DMS79 (cell line): Measurements from ENCODE around the gene LMF2.
A peak's percentile ranks its signal among the peaks of the same experiment; 100 is the strongest.
"Not testable (repeated sequence)": the region's sequence is repeated elsewhere in the genome, so short reads cannot be mapped to it uniquely, and the experiment has no call there.

Source experiments
- DNase-seq: peaks from one replicate; lab custom pipeline; 2025; lab: John Stamatoyannopoulos, UW

LMF2 gene

DNA sequence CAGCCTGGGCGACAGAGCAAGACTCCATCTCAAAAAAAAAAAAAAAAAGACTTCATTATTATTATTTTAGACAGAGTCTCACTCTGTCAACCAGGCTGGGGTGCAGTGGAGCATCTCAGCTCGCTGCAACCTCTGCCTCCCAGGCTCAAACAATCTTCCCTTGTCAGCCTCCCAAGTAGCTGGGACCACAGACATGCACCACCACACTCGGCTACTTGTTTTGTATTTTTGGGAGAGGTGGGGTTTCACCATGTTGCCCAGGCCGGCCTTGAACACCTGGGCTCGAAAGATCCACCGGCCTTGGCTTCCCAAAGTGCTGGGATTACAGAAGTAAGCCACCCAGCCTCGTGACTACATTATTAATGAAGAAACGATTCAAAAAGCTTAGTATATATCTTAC is 27.6 kb upstream of the LMF2 start:
- DNase-seq: no peak

- DNase-seq: not testable (repeated sequence)
These were observed 26.6 kb upstream of the LMF2 start for GRCh38 chr22:50533856-50534711.

- DNase-seq: no peak
These were observed 25.6 kb upstream of the LMF2 start for GRCh38 chr22:50532824-50533796.

GRCh38 chr22:50531962-50532674 is 24.6 kb upstream of the LMF2 start:
- DNase-seq: no peak

- DNase-seq: no peak
These were observed 24.1 kb upstream of the LMF2 start for GRCh38 chr22:50531546-50531961.

GRCh38 chr22:50530877-50531545 is 23.5 kb upstream of the LMF2 start:
- DNase-seq: peak; percentile 36

DNA sequence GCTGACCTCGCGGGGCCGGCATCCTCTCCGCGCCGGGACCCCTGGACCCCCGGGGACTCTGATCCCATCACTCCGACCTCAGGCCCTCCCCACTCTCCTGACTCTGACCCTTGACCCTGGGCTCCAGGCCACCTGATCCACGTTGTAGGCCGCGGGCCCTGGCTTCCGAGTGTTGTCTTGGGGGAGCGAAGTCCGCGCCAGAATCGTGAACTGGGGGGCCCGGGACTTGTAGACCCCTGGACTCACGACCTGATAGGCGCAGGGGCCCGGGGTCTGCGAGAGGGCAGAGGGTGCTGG is 23.0 kb upstream of the LMF2 start:
- no peak for DNase-seq

DNA sequence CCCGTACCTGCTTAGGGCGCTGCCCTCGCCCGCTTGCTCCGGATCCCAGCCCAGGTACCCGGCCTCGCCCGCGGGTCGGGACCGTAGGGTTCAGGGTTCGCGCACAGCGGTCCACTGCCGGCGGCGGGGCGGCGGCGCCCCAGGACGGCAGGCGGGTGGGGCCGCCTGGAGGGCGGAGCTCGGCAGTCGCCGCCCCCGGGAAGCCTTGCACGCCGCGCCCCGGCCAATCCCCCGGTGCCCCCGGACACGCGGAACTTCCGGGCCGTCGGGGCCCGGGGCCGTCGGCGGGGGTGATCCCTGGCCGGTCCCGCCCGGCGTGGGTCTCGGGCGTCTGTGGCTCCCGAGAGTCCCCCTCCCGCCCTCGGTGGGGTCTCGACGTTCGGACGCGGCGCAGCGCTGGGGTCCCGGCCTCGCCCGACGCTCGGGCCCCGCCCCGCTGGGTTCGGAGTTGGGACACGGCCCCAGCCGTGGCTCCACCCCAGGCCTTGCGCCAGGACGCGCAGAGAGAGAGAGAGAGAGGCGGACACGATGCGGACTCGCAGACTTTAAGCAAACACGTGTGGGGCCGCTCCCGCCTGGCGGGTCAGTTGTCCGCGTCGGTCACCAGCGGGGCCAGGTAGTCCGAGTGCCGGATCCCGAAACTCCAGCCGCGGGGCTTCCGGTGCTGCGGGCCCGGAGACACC is 22.5 kb upstream of the LMF2 start, which contains the start of gene TYMP:
Gene TYMP, minus strand, starts transcription at position 116 of the 683 bp plus-strand sequence. CDS start 303 bp downstream, outside the sequence.
- no peak for DNase-seq

- no peak for DNase-seq
These were observed 22.0 kb upstream of the LMF2 start for GRCh38 chr22:50529416-50529896.

- DNase-seq: no peak
These were observed 21.3 kb upstream of the LMF2 start for GRCh38 chr22:50528682-50529415.

DNA sequence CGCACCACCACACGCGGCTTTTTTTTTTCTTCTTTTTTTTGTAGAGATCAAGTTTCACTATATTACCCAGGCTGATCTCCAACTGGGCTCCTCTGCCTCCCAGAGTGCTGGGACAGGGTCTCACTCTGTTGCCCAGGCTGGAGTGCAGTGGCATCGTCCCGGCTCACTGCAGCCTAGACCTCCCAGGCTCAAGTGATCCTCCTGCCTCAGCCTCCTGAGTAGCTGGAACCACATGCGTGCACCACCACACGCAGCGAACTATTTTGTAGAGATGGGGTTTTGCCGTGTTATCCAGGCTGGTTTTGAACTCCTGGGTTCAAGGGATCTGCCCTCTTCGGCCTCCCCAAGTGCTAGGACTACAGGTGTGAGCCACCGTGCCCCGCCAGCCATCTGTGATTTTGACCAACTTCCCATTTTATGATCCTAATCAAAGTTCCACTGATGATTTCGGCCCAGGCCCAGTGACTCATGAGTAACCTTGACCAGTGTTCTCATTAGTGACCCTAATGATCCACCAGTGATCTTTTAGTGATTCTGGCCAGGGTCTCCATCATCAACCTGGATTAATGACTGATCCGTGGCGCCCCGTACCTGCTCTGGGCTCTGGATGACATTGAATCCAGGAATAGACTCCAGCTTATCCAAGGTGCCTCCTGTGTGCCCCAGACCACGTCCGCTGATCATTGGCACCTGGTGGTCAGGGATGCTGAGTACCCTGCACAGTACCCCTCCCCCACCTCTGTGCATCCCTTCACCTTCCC is 20.6 kb upstream of the LMF2 start:
- DNase-seq: no peak

- no peak for DNase-seq
These were observed 19.6 kb upstream of the LMF2 start for GRCh38 chr22:50526834-50527801.

GRCh38 chr22:50526108-50526833 is 18.8 kb upstream of the LMF2 start:
- peak; percentile 26 for DNase-seq

DNA sequence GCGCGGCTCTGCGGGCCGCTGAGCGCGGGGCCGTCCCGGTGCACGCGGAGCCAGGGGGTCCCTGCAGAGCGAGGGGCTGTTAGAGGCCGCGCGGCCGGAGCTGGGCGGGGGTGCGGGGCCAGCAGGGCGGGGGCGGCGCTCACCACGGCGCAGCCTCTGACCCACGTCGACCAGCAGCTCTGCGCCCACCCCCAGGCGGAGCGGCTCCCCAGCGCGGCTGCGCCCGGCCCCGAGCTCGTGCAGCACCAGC is 18.3 kb upstream of the LMF2 start:
- no peak for DNase-seq

GRCh38 chr22:50525104-50525857 is 17.8 kb upstream of the LMF2 start, which contains the start of gene SCO2:
SCO2 (minus strand) TSS chr22:50525598; CDS start chr22:50524411, 1,187 bp downstream.
- peak; percentile 73 for DNase-seq

DNA sequence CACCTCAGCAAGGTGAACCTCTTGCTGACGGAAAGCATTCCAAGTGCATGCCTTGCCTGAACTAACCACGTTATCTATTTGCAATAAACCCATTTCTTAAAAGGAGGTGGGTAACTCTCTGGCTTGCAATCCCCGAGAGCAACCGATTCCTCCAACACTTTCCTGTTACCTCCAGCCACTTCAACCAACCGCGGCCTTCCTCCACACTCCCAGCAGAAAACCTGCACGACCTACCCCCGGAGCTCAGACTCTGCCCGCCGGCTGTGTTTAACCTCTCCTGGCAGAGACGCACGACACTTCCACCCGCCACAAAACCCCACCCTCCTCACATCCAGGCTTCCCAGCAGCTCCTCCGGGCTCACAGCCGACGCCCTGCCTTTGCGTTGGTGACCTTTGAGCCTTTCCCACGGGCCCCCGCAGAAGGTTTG is 17.2 kb upstream of the LMF2 start:
- no peak for DNase-seq
